HG03457 (cell line): ENCODE data around the gene CACNG8.

Experiments used
- ATAC-seq: cut with Tn5 transposase; IDR thresholded peaks from one replicate; pipeline ENCODE4 v1.9.1; 2021; ENCODE audit warnings: moderate number of reproducible peaks; ENCODE audit not compliant: unreplicated experiment

The CACNG8 gene

DNA sequence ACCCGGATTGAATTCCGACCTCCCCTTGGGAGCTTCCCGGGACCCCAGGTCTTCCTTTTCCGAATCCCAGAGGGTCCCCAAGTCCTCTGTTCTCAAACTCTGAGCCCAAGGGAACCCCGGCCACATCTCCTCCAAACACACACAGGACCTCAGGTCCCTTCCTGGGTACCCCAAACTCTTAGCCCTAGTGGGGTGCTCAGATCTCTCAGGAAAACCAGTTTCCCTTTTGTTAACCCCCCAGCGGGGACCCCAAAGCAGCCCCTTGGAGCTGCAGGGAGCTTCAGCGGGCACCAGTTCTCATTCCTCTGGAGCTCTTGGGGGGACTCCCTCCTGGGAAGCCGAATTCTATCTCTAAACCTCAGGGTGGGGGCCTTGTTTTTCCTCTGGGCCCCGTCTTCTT lies 29.5 kb downstream of the CACNG8 start:
- ATAC-seq, result no peak

DNA sequence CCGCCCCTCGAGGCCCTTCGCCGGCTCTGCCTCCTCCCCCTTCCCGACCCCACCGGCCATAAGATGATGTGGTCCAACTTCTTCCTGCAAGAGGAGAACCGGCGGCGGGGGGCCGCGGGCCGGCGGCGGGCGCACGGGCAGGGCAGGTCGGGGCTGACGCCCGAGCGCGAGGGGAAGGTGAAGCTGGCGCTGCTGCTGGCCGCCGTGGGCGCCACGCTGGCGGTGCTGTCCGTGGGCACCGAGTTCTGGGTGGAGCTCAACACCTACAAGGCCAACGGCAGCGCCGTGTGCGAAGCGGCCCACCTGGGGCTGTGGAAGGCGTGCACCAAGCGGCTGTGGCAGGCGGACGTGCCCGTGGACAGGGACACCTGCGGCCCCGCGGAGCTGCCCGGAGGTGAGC lies 30.1 kb downstream of the CACNG8 start:
- ATAC-seq, result no peak

DNA sequence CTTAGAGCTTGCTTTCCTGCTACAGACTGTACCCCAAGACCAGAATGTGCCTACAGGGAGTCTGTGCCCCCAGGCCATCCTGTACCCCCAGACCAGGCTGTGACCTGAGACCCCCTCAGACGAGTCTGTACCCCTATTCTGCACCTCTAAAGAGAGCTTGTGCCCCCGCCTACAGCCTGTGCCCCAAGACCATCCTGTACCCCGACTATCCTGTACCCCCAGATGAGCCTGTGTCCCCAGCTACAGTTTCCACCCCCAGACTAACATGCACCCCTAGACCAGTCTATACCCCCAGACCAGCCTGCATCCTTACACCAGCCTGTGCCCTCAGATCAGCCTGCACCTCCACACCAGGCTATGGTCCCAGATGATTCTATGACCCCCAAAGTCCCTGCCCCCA lies 30.7 kb downstream of the CACNG8 start:
- no peak for ATAC-seq

DNA sequence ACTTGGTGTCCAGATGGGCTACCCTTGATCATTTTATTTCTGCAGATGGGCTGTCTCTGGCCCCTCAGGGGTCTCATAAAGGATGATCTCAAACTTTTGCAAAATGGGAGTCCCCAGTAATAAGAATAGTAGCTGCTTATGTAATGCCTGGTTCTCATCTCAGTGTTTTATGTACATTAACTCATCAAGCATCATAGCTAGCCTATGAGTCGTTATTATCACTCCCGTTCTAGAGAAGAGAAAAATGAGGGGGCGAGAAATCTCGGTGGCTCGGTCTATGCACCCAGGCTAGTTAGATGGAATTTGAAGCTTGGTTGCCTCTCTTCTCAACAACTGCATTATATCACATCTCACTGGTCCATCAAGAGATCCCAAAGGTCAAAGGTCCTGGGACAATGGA lies 32.1 kb downstream of the CACNG8 start:
- no peak for ATAC-seq

DNA sequence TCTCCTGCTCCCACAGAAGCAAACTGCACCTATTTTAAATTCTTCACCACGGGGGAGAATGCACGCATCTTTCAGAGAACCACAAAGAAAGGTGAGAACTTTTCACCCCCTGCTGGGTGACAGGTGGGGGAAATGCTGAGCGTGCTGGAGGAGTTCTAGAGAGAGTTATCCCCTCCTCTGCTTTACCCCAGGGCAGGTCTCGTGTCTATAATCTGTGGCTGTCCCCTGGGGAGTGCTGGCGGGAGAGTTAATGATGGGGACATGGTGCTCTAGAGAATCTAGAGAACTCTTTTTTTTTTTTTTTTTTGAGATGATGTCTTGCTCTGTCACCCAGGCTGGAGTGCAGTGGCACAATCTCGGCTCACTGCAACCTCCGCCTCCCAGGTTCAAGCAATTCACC lies 35.5 kb downstream of the CACNG8 start:
- ATAC-seq, result no peak

DNA sequence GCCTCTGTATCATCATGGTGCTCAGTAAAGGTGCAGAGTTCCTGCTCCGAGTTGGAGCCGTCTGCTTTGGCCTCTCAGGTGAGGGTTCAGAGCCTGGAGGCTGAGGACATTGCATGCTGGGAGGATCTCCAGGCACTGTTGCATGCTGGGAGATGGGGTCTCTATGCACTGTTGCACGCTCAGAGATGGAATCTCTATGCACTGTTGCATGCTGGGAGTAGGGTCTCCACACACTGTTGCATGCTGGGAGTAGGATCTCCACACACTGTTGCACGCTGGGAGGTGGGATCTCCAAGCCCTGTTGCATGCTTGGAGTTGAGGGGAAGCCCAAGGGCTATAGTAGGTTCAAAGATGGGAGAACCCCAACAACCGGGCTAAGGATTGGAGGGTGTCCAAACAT lies 37.0 kb downstream of the CACNG8 start:
- no peak for ATAC-seq

DNA sequence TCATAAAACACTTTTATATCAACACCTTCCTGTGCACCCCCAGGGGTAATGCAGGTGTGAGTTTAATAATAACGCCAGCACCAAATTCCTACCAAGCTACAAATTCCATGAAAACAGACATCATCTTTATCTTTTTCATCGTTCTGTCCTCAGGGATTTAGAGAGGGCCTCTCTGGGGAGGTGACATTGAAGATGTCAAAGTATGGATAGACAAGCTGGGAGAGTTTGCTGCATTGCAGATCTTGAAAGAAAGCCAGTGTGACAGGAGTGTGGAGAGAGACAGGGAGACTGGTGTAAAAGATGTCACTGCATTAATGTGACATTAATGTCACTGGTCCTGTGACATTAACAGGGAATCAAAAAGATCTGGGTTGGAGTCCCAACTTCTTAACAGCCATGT lies 38.8 kb downstream of the CACNG8 start:
- ATAC-seq, result no peak

DNA sequence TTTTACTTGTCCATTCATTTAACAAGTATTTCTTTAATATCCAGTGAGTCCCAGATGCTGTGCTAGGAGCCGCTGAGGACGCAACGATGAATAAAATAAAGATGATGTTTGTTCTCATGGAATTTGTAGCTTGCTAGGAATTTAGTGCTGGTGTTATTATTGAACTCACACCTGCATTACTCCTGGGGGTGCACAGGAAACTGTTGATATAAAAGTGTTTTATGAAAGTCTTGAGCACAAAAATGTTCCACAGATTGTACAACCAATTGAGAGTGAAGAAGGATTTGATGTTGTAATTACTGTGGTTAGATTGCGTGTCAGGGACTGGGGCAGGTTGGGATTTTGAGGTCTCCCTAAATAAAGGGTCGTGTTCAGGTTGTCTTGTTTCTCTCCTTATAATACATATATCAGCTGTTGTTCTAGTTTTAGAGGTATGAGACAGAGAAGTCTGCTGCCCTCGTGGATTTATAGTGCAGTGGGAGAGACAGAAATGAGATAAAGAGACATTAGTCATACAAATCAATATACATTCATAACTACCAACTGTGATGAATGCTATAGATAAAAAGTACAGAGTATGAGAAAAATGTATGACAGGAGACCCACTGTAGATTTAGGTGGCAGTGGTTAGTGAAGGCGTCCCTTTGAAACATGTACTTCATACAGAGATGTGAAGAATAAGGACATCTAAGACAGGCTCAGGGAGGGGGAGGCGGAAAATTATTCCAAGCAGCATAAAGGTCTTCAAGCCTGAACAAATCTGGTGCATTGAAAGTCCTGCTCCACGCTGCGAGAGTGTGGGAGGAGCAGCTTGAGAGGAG lies 40.0 kb downstream of the CACNG8 start:
- no peak for ATAC-seq

DNA sequence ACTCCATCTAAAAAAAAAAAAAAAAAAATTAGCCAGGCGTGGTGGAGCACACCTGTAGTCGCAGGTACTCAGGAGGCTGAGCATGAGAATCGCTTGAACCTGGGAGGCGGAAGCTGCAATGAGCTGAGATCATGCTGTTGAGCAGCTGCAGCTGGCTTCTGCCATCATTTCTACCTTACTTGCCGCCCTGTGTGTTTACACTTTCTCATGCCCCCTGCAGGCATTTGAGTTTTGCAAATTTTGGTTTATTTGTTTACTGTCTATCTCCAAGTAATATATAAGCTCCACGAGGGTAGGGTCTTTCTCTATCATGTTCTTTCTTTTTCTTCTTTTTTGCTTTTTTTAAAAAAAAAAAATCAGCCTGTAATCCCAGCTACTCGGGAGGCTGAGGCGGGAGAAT lies 46.7 kb downstream of the CACNG8 start:
- ATAC-seq, result no peak

DNA sequence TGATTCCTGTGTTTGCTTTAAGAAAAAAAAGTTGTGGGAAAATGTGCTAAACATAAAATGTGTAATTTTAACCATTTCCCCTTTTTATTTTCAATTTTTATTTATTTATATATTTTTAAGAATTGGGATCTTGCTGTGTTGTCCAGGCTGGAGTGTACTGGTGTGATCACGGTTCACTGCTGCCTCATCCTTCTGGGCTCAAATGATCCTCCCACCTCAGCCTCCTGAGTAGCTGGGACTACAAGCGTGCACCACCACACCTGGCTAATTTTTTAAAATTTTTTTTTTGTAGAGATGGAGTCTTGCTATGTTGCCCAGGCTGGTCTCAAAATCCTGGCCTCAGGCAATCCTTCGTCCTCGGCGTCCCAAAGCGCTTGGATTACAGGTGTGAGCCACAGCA lies 47.7 kb downstream of the CACNG8 start:
- no peak for ATAC-seq

DNA sequence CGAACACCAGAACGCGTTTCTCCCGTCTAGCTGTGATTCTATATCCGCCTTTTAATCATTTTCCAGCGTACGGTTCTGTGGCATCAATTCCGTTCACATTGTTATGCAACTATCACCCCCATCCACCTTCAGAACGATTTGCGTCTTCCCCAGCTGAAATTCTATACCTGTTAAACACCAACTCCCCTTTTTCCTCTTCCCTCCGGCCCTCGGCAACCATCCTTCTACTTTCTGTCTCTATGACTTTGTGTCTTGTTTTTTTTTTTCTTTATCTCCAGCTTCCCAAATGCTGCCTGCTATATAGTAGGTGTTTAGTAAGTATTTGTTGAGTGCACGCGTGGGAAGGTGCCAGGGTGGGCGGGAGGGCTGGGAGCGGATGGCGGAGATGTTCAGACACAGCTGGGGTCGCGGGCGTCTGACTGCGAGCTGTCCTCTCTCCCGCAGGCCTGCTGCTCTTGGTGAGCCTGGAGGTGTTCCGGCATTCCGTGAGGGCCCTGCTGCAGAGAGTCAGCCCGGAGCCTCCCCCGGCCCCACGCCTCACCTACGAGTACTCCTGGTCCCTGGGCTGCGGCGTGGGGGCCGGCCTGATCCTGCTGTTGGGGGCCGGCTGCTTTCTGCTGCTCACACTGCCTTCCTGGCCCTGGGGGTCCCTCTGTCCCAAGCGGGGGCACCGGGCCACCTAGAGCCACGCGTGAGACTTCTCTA lies 48.9 kb downstream of the CACNG8 start:
- no peak for ATAC-seq

DNA sequence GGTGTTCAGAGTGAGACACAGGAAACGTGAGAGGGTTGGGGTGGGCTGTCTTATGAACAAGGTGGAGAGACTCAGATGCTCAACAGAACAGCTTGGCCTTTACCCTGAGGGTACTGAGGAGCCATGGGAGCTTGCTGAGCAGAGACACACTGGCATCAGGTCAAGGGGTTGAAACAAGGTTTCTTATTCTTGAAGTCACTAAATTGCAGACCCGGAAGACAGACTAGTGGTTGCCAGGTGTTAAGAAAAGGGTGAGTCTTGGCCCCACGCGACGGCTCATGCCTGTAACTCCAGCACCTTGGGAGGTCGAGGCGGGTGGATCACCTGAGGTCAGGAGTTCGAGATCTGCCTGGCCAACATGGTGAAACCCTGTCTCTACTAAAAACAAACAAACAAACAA lies 51.1 kb downstream of the CACNG8 start:
- no peak for ATAC-seq

DNA sequence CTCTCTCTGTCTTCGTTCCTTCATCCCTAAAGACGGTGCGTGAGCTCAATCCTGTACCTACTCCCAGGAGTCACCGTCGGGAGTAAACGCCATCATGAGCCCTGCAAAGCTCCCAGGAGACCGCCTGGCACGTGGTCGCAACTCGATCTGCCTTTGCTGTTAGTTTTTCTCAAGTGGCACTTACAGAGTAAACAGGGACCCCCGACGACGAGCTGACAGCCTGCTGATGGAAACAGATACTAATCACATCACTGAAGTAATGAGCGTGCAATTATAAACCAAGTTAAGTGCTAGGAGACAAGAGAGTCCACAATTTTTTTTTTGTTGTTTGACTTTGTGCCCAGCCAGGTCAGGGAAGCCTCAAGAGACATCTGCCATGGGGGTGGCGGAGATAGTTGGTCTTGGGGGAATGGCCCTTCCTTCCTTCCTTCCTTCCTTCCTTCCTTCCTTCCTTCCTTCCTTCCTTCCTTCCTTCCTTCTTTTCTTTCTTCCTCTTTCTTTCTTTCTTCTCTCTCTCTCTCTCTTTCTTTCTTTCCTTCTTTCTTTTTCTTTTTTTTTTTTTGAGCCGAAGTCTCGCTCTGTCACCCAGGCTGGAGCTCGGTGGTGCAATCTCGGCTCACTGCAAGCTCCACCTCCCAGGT lies 52.3 kb downstream of the CACNG8 start:
- ATAC-seq, result no peak

DNA sequence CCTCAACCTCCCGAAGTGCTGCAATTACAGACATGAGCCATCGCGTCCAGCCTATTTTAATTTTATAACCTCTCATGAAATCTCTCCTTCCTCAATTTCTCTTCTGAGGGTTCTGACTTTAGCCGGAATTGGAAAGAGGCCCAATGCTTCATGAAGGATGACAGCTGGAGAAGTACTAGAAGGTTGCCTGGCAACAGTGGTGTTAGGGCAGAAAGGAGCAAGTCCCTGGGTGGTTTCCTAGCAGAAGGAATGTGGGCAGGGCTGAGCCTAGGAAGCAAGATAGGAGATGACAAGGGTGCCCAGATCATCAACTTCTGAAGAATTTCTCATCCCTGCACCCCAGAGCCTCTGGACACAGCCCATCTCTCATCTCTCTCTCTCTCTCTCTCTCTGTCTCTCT lies 54.5 kb downstream of the CACNG8 start:
- no peak for ATAC-seq

DNA sequence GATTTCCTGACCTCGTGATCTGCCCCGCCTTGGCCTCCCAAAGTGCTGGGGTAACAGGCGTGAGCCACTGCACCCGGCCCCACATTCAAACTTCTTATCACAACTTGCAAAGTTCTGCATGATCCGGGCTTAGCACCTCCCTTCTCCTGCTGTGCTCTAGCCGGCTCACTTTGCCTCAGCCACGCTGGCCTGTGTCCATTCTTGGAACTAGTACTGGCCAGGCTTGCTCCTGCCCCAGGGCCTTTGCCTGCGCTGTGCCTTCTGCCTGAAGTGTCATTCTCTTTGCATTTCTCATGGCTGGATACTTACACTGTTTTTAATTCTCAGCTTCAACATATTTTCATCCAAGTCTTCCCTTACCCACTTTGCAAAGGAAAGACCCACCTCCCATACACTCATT lies 58.6 kb downstream of the CACNG8 start:
- no peak for ATAC-seq

DNA sequence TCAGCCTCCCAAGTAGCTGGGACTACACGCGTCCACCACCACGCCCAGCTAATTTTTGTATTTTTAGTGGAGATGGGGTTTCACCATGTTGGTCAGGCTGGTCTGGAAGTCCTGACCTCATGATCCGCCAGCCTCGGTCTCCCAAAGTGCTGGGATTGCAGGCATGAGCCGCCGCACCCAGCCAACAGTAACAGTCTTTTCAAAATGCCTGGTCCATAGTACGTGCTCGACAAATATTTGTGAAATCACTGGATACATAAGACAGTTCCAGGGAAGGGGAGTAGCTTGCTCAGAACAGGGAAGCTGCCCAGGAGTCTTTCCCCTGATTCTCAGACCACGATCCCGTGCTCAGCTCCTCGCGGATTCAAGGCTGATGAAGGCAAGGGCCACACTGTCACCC lies 59.2 kb downstream of the CACNG8 start:
- ATAC-seq, result no peak

DNA sequence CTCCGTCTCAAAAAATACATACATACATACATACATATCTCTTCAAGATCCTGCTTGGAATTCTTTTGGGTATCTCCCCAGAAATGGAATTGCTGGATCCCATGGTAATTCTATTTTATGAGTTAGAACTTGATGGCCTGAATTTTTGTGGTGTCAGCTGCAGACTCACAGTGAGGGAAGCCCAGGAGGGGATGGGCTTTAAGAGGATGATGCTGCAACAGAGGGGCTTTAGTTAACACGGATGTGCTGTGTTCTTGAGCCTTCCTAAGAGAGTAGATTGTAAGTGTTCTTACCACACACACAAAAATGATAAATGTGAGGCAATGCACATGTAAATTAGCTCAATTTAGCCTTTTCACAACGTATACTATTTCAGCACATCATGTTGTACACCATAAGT lies 60.5 kb downstream of the CACNG8 start:
- ATAC-seq, result no peak

DNA sequence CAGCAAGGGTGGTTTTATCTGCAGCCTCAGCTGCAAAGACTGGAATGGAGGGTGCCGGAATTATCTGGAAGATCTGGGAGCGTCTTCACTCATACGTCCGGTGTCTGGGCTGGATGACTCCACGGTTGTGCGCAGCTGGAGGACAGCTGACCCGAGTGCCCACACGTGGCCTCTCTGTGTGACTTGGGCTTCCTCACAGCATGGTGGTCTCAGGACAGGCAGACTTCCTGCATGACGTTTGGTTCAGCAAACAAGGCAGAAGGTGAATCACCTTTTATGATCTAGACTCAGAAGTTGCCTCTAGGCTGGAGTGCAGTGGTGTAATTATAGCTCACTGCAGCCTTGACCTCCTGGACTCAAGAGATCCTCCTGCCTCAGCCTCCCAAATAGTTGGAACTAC lies 61.9 kb downstream of the CACNG8 start:
- no peak for ATAC-seq

DNA sequence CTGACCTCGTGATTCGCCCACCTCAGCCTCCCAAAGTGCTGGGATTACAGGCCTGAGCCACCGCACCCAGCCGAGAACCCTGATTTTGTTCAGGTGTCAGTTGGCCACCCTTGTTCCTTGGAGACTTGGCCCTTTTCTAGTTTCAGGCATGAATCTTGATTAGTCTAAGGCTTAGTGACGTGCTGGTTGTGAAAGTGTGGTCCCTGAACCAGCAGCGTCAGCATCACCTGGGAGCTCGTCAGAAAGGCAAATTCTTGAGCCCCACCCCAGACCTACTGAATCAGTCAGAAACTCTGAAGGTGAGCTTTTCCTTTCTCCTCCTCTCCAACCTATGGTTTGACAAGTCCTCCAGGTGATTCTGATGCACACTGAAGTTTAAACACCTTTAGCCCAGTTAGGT lies 63.9 kb downstream of the CACNG8 start:
- no peak for ATAC-seq

DNA sequence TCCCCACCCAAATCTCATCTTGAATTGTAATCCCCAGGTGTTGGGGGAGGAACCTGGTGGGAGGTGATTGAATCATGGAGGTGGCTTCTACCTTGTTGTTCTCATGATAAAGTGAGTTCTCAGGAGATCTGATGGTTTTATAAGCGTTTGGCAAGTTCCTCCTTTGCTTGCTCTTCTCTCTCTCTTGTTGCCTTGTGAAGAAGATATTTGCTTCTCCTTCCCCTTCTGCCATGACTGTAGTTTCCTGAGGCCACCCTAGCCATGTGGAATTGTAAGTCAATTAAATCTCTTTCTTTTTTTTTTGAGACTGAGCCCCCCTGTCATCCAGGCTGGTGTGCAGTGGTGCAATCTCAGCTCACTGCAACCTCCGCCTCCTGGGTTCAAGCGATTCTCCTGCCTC lies 66.6 kb downstream of the CACNG8 start:
- no peak for ATAC-seq

DNA sequence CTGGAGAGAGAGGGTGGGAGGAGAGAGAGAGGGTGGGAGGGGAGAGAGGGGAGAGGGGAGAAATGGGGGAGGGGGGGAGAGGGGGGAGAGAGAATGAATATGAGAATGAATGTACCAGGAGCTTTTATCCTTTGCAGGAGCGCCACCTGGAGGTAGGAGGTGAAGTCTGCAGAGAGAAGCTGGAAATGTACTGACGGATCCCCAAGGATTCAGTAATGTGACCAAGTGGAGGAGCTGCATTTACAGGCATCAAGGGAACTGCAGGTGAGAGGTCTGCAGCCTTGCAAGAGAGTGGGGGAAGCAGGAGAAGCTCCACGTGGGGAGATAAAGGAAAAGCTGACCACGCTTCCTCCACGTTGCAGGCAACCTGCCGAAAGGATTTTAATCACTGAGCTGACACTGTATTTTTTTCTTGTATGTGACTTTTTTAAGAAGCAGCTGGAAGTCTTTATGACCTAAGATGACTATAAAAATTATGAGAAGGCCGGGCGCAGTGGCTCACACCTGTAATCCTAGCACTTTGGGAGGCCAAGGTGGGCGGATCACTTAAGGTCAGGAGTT lies 67.3 kb downstream of the CACNG8 start:
- no peak for ATAC-seq
